ENCODE data around the gene PDIA6. TPM values are rescaled to one million over a fixed set of nuclear protein-coding genes. Genes with fewer than 3 reads are reported as not detected.

PDIA6 gene
- total and polyA plus RNA-seq, 10 of the 15 experiments (the other 5 are each of a cell fraction or from before 2014, with no cell fraction given), result 148 to 526 (median 209) TPM

DNA sequence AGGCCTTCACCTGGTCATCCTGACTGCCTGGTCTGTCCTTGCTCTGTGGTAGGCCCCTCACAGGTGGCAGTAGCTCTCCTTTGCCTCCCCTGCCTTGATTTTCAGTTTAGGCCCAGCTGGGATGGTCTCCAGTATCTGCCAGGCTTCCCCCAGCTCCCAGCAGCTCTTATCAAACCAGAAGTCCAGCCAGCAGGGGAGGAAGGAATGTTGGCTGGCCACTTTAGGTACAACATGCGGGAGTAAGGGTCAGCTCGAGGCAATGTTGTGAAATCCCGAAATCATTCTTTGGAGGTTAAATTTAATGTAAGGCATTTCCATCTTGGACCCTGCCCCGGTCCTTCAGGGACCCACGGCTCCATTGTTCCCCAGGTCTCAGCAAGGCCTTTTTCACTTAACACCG is 74.4 kb downstream of the PDIA6 start:
- no peak overlapping the region for H3K4me2 ChIP-seq (ENCODE audit: control insufficient read depth, insufficient read depth)
- no peak overlapping the region for H3K9ac ChIP-seq (ENCODE audit: control insufficient read depth, insufficient read depth, low read length)
- H3K4me3 ChIP-seq, result no peak overlapping the region
- no peak overlapping the region for H2AFZ ChIP-seq (ENCODE audit: control insufficient read depth, low read depth, low read length)
- ChIA-PET RAD21 (ENCODE audit: unreplicated experiment) (no interaction called here), CTCF (interaction anchor here (1.2 kb wide), 1 partner anchor 54 kb away, joined by 4 read pairs; no protein-coding TSS in a partner anchor), SMC1A (ENCODE audit: uncharacterized antibody, unreplicated experiment) (no interaction called here), POLR2A (interaction anchor here (0.5 kb wide), 1 partner anchor 43 kb away, joined by 6 read pairs; no protein-coding TSS in a partner anchor)
- H3K27me3 ChIP-seq (replicated peaks in 1 of 2; ENCODE audit: control insufficient read depth in 2 of 2, insufficient read depth in 2 of 2, low read length in 1 of 2), result no peaks in the 10 kb centered on the region; a peak in 1 of 4 replicates
- intact Hi-C loops (cut with micrococcal nuclease; ENCODE audit: unreplicated experiment) (no loop called here), in situ Hi-C loops (cut with MboI) (no loop called here)
- no peaks in the 10 kb centered on the region for H4K20me1 ChIP-seq (ENCODE audit: control insufficient read depth, insufficient read depth)
- H3K36me3 ChIP-seq (ENCODE audit: control insufficient read depth in 2 of 2, insufficient read depth in 2 of 2, low read length in 1 of 2), result no peaks in the 10 kb centered on the region
- H3K9me3 ChIP-seq (replicated peaks; ENCODE audit: control insufficient read depth, insufficient read depth, low read length), result no peaks in the 10 kb centered on the region
- H3K4me1 ChIP-seq (ENCODE audit: control insufficient read depth, insufficient read depth, low read length), result no peaks in the 10 kb centered on the region
- no peaks in the 10 kb centered on the region for H3K79me2 ChIP-seq (ENCODE audit: control insufficient read depth, insufficient read depth, low read length)
- ATAC-seq (no peak), FAIRE-seq (no peak), DNase-seq (ENCODE audit: low read depth, low spot score) (no peak)
- H3K27ac ChIP-seq (ENCODE audit: control insufficient read depth, insufficient read depth), result no peak overlapping the region
- no TSS peak for BruUV-seq (replicated peaks)
- 45% methylated on average over 6 of the region's 6 CpGs for WGBS (ENCODE audit: insufficient coverage, insufficient replicate concordance, low lambda C conversion rate, missing lambda C conversion rate)
- TF ChIP-seq SPI1 (IDR thresholded peaks at IDR 0.05; ENCODE audit: borderline replicate concordance, insufficient read depth, low read depth, low read length), result no peak
- no peak for TF ChIP-seq MEF2A (IDR thresholded peaks at IDR 0.05; ENCODE audit: insufficient read depth, low read depth, low read length)
- no peak for TF ChIP-seq DPF2 (IDR thresholded peaks at IDR 0.05)
- TF ChIP-seq IKZF2 (IDR thresholded peaks at IDR 0.05), result no peak
- no peak for TF ChIP-seq REST (IDR thresholded peaks at IDR 0.05; ENCODE audit: low read depth, low read length)
- TF ChIP-seq PKNOX1 (IDR thresholded peaks at IDR 0.05), result no peak
- no peak for TF ChIP-seq MLLT1 (IDR thresholded peaks at IDR 0.05)
- TF ChIP-seq NR2C1 (IDR thresholded peaks at IDR 0.05), result no peak
- no peak for TF ChIP-seq HDAC6 (IDR thresholded peaks at IDR 0.05; ENCODE audit: unreplicated experiment)
- TF ChIP-seq NFIC (IDR thresholded peaks at IDR 0.05; ENCODE audit: low read depth, low read length), result no peak
- no peak for TF ChIP-seq RAD51 (IDR thresholded peaks at IDR 0.05)
- TF ChIP-seq BCLAF1 (IDR thresholded peaks at IDR 0.05), result no peak
- TF ChIP-seq STAT1 (conservative IDR thresholded peaks at IDR 0.05), result no peak
- TF ChIP-seq RBBP5 (conservative IDR thresholded peaks at IDR 0.05), result no peak
- no peak for TF ChIP-seq NFYB (IDR thresholded peaks at IDR 0.05; ENCODE audit: insufficient read depth, low read depth, low read length)

Measured in GM12878 (cell line).